UCSD-AML1 (cell line): ENCODE results near the gene MCRIP2.

Source experiments
- DNase-seq: peaks from one replicate; lab custom pipeline; 2025; ENCODE audit not compliant: unreplicated experiment; lab: John Stamatoyannopoulos, UW

MCRIP2 gene

GRCh38 chr16:616733-617586 lies 24.7 kb upstream of the MCRIP2 start:
- no peak for DNase-seq

GRCh38 chr16:617855-618254 lies 23.8 kb upstream of the MCRIP2 start:
- no peak for DNase-seq

- DNase-seq: no peak
Observed at GRCh38 chr16:619476-620100, 22.0 kb upstream of the MCRIP2 start.

GRCh38 chr16:620700-621525 lies 20.7 kb upstream of the MCRIP2 start:
- DNase-seq: no peak

GRCh38 chr16:621526-622105 lies 20.0 kb upstream of the MCRIP2 start:
- DNase-seq: no peak

- DNase-seq: no peak
Observed at GRCh38 chr16:622920-623280, 18.7 kb upstream of the MCRIP2 start.

- DNase-seq: no peak
Observed at GRCh38 chr16:624526-625070, 17.0 kb upstream of the MCRIP2 start.

GRCh38 chr16:625117-625976 lies 16.3 kb upstream of the MCRIP2 start:
- no peak for DNase-seq

GRCh38 chr16:625977-626765 lies 15.5 kb upstream of the MCRIP2 start:
- no peak for DNase-seq

GRCh38 chr16:626787-627453 lies 14.7 kb upstream of the MCRIP2 start:
- DNase-seq: no peak

GRCh38 chr16:627454-628239 lies 14.0 kb upstream of the MCRIP2 start:
- no peak for DNase-seq

- DNase-seq: no peak
Observed at GRCh38 chr16:628321-629061, 13.1 kb upstream of the MCRIP2 start.

- no peak for DNase-seq
Observed at GRCh38 chr16:629185-629832, 12.3 kb upstream of the MCRIP2 start.

GRCh38 chr16:629833-630248 lies 11.8 kb upstream of the MCRIP2 start:
- no peak for DNase-seq

- DNase-seq: no peak
Observed at GRCh38 chr16:630249-630814, 11.3 kb upstream of the MCRIP2 start.

- DNase-seq: no peak
Observed at GRCh38 chr16:630815-631405, 10.7 kb upstream of the MCRIP2 start, which contains the start of gene WFIKKN1. Gene WFIKKN1, plus strand, starts transcription at chr16:630985. Its CDS starts 269 bp downstream, at chr16:631254.
